Sciatic nerve (tissue), 2 donors: ENCODE data around the gene CENPB. TPM values are rescaled to one million over a fixed set of nuclear protein-coding genes. Genes with fewer than 3 reads are reported as not detected.

ENCODE experiments used
- ATAC-seq: fragments of 200-7000 bp; cut with Tn5 transposase; one replicate; pipeline ENCODE4 v1.9.1; 2020; ENCODE audit warnings: mild to moderate bottlenecking, moderate library complexity
- DNase-seq: peaks from one replicate; pipeline ENCODE4 v3.0.0-alpha.2; 2020; ENCODE audit warnings: low spot score
- intact Hi-C: fragments of 100-400 bp; cut with DNase I; formaldehyde crosslinking; loops from one replicate; pipeline ENCODE4 v1.14.2; 2022
- total RNA-seq: library from RNA; stranded (reverse); fragmentation: NEBNext Ultra II Directional; extraction: Animal tissue kit (Norgen Biotek cat#: 25700); gene quantifications from one replicate; pipeline ENCODE4 v1.2.1, GENCODE V29; 2021
- donor health status: DM: no; HTN: no; CAD: no.
- donor health status: DM: no; HTN: no; CAD: no.

The CENPB gene
- total RNA-seq, 1 donor from 2014 or later, result 71.0 TPM

- ATAC-seq (no peak), DNase-seq (no peak)
- intact Hi-C loops, result no loop called here
These were observed 45.8 kb downstream of the CENPB start for GRCh38 chr20:3740615-3741301.

GRCh38 chr20:3739926-3740451, 46.6 kb downstream of the CENPB start:
- intact Hi-C loops, result no loop called here
- no peak for ATAC-seq
- no peak for DNase-seq

GRCh38 chr20:3739054-3739925, 47.2 kb downstream of the CENPB start:
- DNase-seq (no peak), ATAC-seq (peak; percentile 15)
- intact Hi-C loops, result no loop called here

- DNase-seq, result no peak
- ATAC-seq, result no peak
- intact Hi-C loops, result no loop called here
These were observed 48.2 kb downstream of the CENPB start for GRCh38 chr20:3738111-3739053.

- ATAC-seq, result no peak
- intact Hi-C loops, result no loop called here
- no peak for DNase-seq
These were observed 50.8 kb downstream of the CENPB start for GRCh38 chr20:3735768-3736167.

- peak; percentile 44 for ATAC-seq
- DNase-seq, result no peak
These were observed 52.3 kb downstream of the CENPB start for GRCh38 chr20:3734111-3734843.

More at GRCh38 chr20:3734111-3734843, 52.3 kb downstream of the CENPB start:
- intact Hi-C loops, result no loop called here

Other genes with a start within 250 kb of the CENPB start
- gene GFRA4, start 123.3 kb downstream of the CENPB start, total RNA-seq, result not detected
- gene ADAM33, start 104.7 kb downstream of the CENPB start, total RNA-seq, result 117 TPM
- 19.2 TPM for gene SIGLEC1, start 74.1 kb downstream of the CENPB start, total RNA-seq
- gene HSPA12B, start 54.1 kb downstream of the CENPB start, total RNA-seq, result 20.4 TPM
- 25.7 TPM for gene ADISSP, start 19.0 kb downstream of the CENPB start, total RNA-seq
- gene SPEF1, start 5.3 kb downstream of the CENPB start, total RNA-seq, result not detected
- 55.2 TPM for gene CDC25B, start 9.6 kb upstream of the CENPB start, total RNA-seq
- gene AP5S1, start 33.8 kb upstream of the CENPB start, total RNA-seq, result 8.4 TPM
- 37.8 TPM for gene MAVS, start 60.1 kb upstream of the CENPB start, total RNA-seq
- gene PANK2, start 102.6 kb upstream of the CENPB start, total RNA-seq, result 48.5 TPM
- gene RNF24, start 228.8 kb upstream of the CENPB start, total RNA-seq, result 37.7 TPM